Uterus (tissue), 4 donors: ENCODE data around the gene RIOX2. TPM values are rescaled to one million over a fixed set of nuclear protein-coding genes. Genes with fewer than 3 reads are reported as not detected.
"Not testable (repeated sequence)": the region's sequence is repeated elsewhere in the genome, so short reads cannot be mapped to it uniquely, and the experiment has no call there.

ENCODE experiments used
- DNase-seq, 2 donors: peaks; one replicate each; pipeline ENCODE4 v3.0.0-alpha.2; 2019 to 2020
- H3K27ac ChIP-seq, 2 donors: fragments of 200-600 bp; sonication (generic); 1 replicate in 1 of 2; 2 replicates in 1 of 2; pipeline ENCODE4 v1.5.1; 2016 to 2018
- H3K27me3 ChIP-seq, 2 donors: fragments of 200-600 bp; sonication (generic); one replicate each; pipeline ENCODE4 v1.5.1; 2018 to 2019; ENCODE audit warnings: control low read depth in 1 of 2
- H3K36me3 ChIP-seq, 2 donors: fragments of 200-600 bp; sonication (generic); one replicate each; pipeline ENCODE4 v1.5.1; 2019; ENCODE audit warnings: control low read depth in 1 of 2
- H3K4me1 ChIP-seq, 2 donors: fragments of 200-600 bp; sonication (generic); one replicate each; pipeline ENCODE4 v1.5.1; 2018 to 2019; ENCODE audit warnings: control low read depth in 1 of 2
- H3K4me3 ChIP-seq, 2 donors: fragments of 200-600 bp; sonication (generic); 1 replicate in 1 of 2; 2 replicates in 1 of 2; pipeline ENCODE4 v1.5.1; 2018 to 2019; ENCODE audit warnings: mild to moderate bottlenecking in 1 of 2
- H3K9me3 ChIP-seq, 2 donors: fragments of 200-600 bp; sonication (generic); one replicate each; pipeline ENCODE4 v1.5.1; 2019; ENCODE audit warnings: control low read depth in 1 of 2
- CTCF ChIP-seq, 4 experiments: fragments of 200-600 bp in 2 of 4; fragments of 450-650 bp in 2 of 4; sonication (generic) in 2 of 4; IDR thresholded peaks; one replicate each; pipeline ENCODE4 v1.5.1; 2016 to 2019; ENCODE audit warnings: antibody characterized with exemption in 4 of 4, mild to moderate bottlenecking in 2 of 4, moderate library complexity in 1 of 4
- POLR2A ChIP-seq, 2 donors: fragments of 450-650 bp; IDR thresholded peaks; one replicate each; pipeline ENCODE4 v1.6.1; 2016; ENCODE audit warnings: antibody characterized with exemption in 2 of 2, mild to moderate bottlenecking in 1 of 2, moderate library complexity in 1 of 2
- intact Hi-C: fragments of 100-400 bp; cut with DNase I; formaldehyde crosslinking; loops from one replicate; pipeline ENCODE4 v1.15.1; 2023; ENCODE audit warnings: low total_unique reads
- total RNA-seq, 4 donors: library from RNA; depleted of rRNA in 3 of 4; stranded (reverse); fragments of >200 nt in 3 of 4; gene quantifications; one replicate each; pipeline versions ENCODE4 v1.1.0 to v1.2.4, GENCODE V29; 2014 to 2023
- donor health status: DM: yes; HTN: yes; CAD: no.

The RIOX2 gene
- total RNA-seq, 4 donors from 2014 or later, result 8.8 to 35.5 (median 22.1) TPM

DNA sequence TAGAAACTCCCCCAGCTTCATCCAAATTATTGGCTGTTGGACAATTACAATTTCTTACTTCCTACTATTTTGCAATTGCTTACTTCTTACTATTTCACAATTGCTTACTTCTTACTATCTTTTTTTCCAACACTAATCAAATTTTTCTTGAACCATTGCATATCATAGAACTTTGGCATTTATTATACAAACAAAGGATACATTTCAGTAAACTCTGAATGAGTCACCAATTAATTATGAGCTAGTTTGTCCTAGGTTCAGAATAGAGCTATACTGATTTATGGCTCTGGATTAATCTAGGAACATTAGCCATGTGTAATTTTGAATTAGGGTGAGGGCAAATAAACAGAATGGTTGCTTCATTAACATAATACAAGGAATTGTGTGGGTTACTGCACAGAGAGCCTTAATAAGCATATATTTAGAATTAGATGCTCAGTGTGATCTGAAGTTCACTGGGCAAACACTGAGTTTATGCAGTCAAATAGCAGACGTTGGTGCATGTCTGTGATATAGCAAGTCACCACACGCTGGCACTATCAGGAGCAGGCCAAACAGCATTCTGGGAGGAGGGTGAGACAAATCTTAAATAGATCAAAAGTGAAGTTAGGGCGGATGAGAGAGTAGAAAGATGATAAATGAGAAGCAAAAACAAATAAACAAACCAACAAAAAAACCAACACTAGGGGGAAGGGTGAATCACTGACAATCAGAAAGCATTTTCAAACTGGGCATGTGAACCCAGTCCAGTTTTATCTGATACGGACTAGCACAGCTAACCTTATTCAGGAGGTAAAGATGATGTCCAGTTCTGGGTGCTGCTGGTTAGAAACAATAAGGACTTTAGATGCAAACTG lies 41.4 kb upstream of the RIOX2 start:
- TF ChIP-seq CTCF (IDR thresholded peaks at IDR 0.05) (no peak), POLR2A (IDR thresholded peaks at IDR 0.05) (no peak)
- Histone ChIP-seq H3K27ac (no peak overlapping the region), H3K4me3 (no peak overlapping the region), H3K4me1 (peaks cover 0 to 5% of the 10 kb centered on the region in 2 donors), H3K36me3 (no peaks in the 10 kb centered on the region), H3K27me3 (no peaks in the 10 kb centered on the region), H3K9me3 (no peaks in the 10 kb centered on the region)
- no peak for DNase-seq
- intact Hi-C loops, result no loop called here

GRCh38 chr3:98012979-98013378 lies 40.7 kb upstream of the RIOX2 start:
- DNase-seq, result no peak

GRCh38 chr3:98010883-98011449 lies 38.7 kb upstream of the RIOX2 start:
- H3K27ac ChIP-seq, H3K36me3 ChIP-seq, DNase-seq, H3K9me3 ChIP-seq, H3K27me3 ChIP-seq, H3K4me1 ChIP-seq, H3K4me3 ChIP-seq, intact Hi-C loops: not testable (repeated sequence)

More at GRCh38 chr3:98012979-98013378, 40.7 kb upstream of the RIOX2 start:
- TF ChIP-seq POLR2A (IDR thresholded peaks at IDR 0.05) (no peak), CTCF (IDR thresholded peaks at IDR 0.05) (no peak)
- Histone ChIP-seq H3K4me3 (no peak overlapping the region), H3K27me3 (no peaks in the 10 kb centered on the region), H3K4me1 (peaks cover 0 to 5% of the 10 kb centered on the region in 2 donors), H3K36me3 (no peaks in the 10 kb centered on the region), H3K9me3 (no peaks in the 10 kb centered on the region), H3K27ac (no peak overlapping the region)
- intact Hi-C loops, result no loop called here

DNA sequence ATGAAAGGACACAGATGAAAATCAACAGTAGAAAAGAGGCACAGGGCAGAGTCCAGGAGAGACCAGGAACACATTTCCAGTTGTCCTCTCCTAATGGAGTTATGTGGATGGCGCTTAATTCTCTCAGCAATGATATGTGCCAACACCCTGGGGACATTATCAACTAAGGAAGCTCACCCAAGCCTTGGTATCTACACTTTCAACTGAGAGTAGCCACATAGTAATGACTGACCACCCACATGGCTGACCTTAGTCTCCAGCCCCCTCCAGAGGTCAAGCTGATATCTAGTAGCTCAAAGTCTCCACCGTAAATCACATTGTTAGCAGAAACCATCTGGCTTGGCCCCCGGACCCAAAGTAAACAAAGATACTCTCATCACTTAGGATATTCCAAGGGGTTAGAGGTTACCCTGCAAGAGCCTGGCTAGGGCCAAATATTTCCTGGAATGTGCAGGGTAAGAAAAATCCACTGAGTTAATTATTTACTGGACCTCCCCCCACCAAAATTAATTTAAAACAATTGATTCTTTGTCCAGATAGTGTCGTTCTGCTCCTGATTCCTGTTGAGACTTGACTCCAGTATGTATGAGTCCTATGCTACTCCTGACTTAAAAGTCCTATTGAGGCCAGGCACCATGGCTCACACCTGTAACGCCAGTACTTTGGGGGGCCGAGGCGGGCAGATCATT lies 38.1 kb upstream of the RIOX2 start:
- no peak for DNase-seq
- H3K36me3 ChIP-seq, result no peaks in the 10 kb centered on the region
- intact Hi-C loops, result no loop called here
- no peak for TF ChIP-seq POLR2A (IDR thresholded peaks at IDR 0.05)
- TF ChIP-seq CTCF (IDR thresholded peaks at IDR 0.05), result no peak
- no peak overlapping the region for H3K4me3 ChIP-seq
- peaks cover 0 to 5% of the 10 kb centered on the region in 2 donors for H3K4me1 ChIP-seq
- no peak overlapping the region for H3K27ac ChIP-seq
- H3K9me3 ChIP-seq, result no peaks in the 10 kb centered on the region
- H3K27me3 ChIP-seq, result no peaks in the 10 kb centered on the region

- TF ChIP-seq POLR2A (IDR thresholded peaks at IDR 0.05) (no peak), CTCF (IDR thresholded peaks at IDR 0.05) (no peak)
- H3K9me3 ChIP-seq, result no peaks in the 10 kb centered on the region
- no peaks in the 10 kb centered on the region for H3K27me3 ChIP-seq
- DNase-seq, result no peak
- intact Hi-C loops, result no loop called here
- H3K4me3 ChIP-seq, result no peak overlapping the region
- H3K36me3 ChIP-seq, result no peaks in the 10 kb centered on the region
- H3K4me1 ChIP-seq, result peaks cover 0 to 5% of the 10 kb centered on the region in 2 donors
- H3K27ac ChIP-seq, result no peak overlapping the region
These were observed 36.6 kb upstream of the RIOX2 start for GRCh38 chr3:98008855-98009254.
